Measurements from ENCODE around the gene NINJ2.

Gene NINJ2

GRCh38 chr12:531951-532585 is 131.2 kb downstream of the NINJ2 start:
- no peak for DNase-seq (ENCODE audit: low read depth in 2 of 2)

- no peak for DNase-seq (ENCODE audit: low read depth in 2 of 2)
These were observed 132.4 kb downstream of the NINJ2 start for GRCh38 chr12:530821-531220.

- peak; percentile 32 to 34 for DNase-seq (ENCODE audit: low read depth in 2 of 2)
These were observed 132.9 kb downstream of the NINJ2 start for GRCh38 chr12:530308-530707.

- no peak for DNase-seq (ENCODE audit: low read depth in 2 of 2)
These were observed 135.5 kb downstream of the NINJ2 start for GRCh38 chr12:527729-528128.

- DNase-seq (ENCODE audit: low read depth in 2 of 2) = no peak
These were observed 136.0 kb downstream of the NINJ2 start for GRCh38 chr12:527241-527640.

GRCh38 chr12:526089-526488 is 137.2 kb downstream of the NINJ2 start:
- DNase-seq (ENCODE audit: low read depth in 2 of 2) = no peak

- DNase-seq (ENCODE audit: low read depth in 2 of 2) = no peak
These were observed 138.9 kb downstream of the NINJ2 start for GRCh38 chr12:524167-524951.

- DNase-seq (ENCODE audit: low read depth in 2 of 2) = no peak
These were observed 140.4 kb downstream of the NINJ2 start for GRCh38 chr12:522692-523378.

- no peak for DNase-seq (ENCODE audit: low read depth in 2 of 2)
These were observed 143.1 kb downstream of the NINJ2 start for GRCh38 chr12:520119-520518.

- no peak for DNase-seq (ENCODE audit: low read depth in 2 of 2)
These were observed 145.7 kb downstream of the NINJ2 start for GRCh38 chr12:517538-517937.

Data from fibroblast of skin of left quadriceps (primary cell).